Measurements from ENCODE around the gene WWC2. TPM values are rescaled to one million over a fixed set of nuclear protein-coding genes. Genes with fewer than 3 reads are reported as not detected.

WWC2 gene
- total and polyA plus RNA-seq, 4 experiments from 2014 or later: 2.3 to 7.6 (median 5.2) TPM

- CTCF ChIA-PET (ENCODE audit: partially characterized antibody): interaction anchor here (1.0 to 10.5 kb wide), 10 partner anchors 8 to 317 kb away, joined by 3 to 142 read pairs (median 5); partner anchors contain the start of gene WWC2
- H3K9me3 Mint-ChIP-seq: no peaks in the 10 kb centered on the region
- Histone ChIP-seq H3K9me3 (ENCODE audit: control insufficient read depth in 1 of 2, low read length in 2 of 2) (no peaks in the 10 kb centered on the region), H3K36me3 (ENCODE audit: insufficient read depth, low read length) (no peaks in the 10 kb centered on the region), H3K4me1 (ENCODE audit: insufficient read depth, low read length) (no peaks in the 10 kb centered on the region), H3K27me3 (ENCODE audit: insufficient read depth, low read length) (no peaks in the 10 kb centered on the region), H3K4me3 (ENCODE audit: low read length in 2 of 2) (no peak overlapping the region), H3K27ac (ENCODE audit: low read depth, low read length) (no peak overlapping the region)
- H3K27ac Mint-ChIP-seq: no peak overlapping the region
- H3K27me3 Mint-ChIP-seq: no peaks in the 10 kb centered on the region
- intact Hi-C loops (cut with micrococcal nuclease): no loop called here
- DNase-seq: no peak
- no peaks in the 10 kb centered on the region for H3K36me3 Mint-ChIP-seq
- POLR2A ChIA-PET (ENCODE audit: partially characterized antibody): no interaction called here
- no peak overlapping the region for H3K4me3 Mint-ChIP-seq
- no peaks in the 10 kb centered on the region for H3K4me1 Mint-ChIP-seq
These were observed 157.3 kb downstream of the WWC2 start for GRCh38 chr4:183256343-183256742.

- intact Hi-C loops (cut with micrococcal nuclease): no loop called here
- POLR2A ChIA-PET (ENCODE audit: partially characterized antibody): no interaction called here
- H3K4me1 Mint-ChIP-seq: peaks cover 0 to under 1% (median under 1%) of the 10 kb centered on the region in 4 donors
These were observed 157.8 kb downstream of the WWC2 start for GRCh38 chr4:183256756-183257385.

GRCh38 chr4:183257808-183258207 lies 158.8 kb downstream of the WWC2 start:
- H3K4me1 ChIP-seq (ENCODE audit: insufficient read depth, low read length): peaks cover 5% of the 10 kb centered on the region
- ChIA-PET CTCF (ENCODE audit: partially characterized antibody) (interaction anchor here (1.0 to 10.5 kb wide), 4 partner anchors 12 to 319 kb away, joined by 3 to 142 read pairs (median 4); no protein-coding TSS in a partner anchor), POLR2A (ENCODE audit: partially characterized antibody) (no interaction called here)
- H3K9me3 ChIP-seq (ENCODE audit: control insufficient read depth in 1 of 2, low read length in 2 of 2): no peaks in the 10 kb centered on the region
- Mint-ChIP-seq H3K27me3 (no peaks in the 10 kb centered on the region), H3K9me3 (no peaks in the 10 kb centered on the region), H3K36me3 (peaks cover 0 to 2% of the 10 kb centered on the region in 2 donors), H3K4me3 (no peak overlapping the region), H3K4me1 (peaks cover 5 to 8% (median 7%) of the 10 kb centered on the region in 4 donors), H3K27ac (peak overlapping the region in 1 of 7 donors; percentile 57)
- H3K27me3 ChIP-seq (ENCODE audit: insufficient read depth, low read length): no peaks in the 10 kb centered on the region
- intact Hi-C loops (cut with micrococcal nuclease): no loop called here
- no peaks in the 10 kb centered on the region for H3K36me3 ChIP-seq (ENCODE audit: insufficient read depth, low read length)
- H3K4me3 ChIP-seq (ENCODE audit: low read length in 2 of 2): no peak overlapping the region
- no peak overlapping the region for H3K27ac ChIP-seq (ENCODE audit: low read depth, low read length)
- no peak for DNase-seq

More at GRCh38 chr4:183256756-183257385, 157.8 kb downstream of the WWC2 start:
- Mint-ChIP-seq H3K27ac (peak overlapping the region in 1 of 7 donors; percentile 22), H3K36me3 (no peaks in the 10 kb centered on the region), H3K9me3 (no peaks in the 10 kb centered on the region), H3K4me3 (no peak overlapping the region), H3K27me3 (no peaks in the 10 kb centered on the region)
- no peak overlapping the region for H3K4me3 ChIP-seq (ENCODE audit: low read length in 2 of 2)
- DNase-seq: peak; percentile 15 to 44 (median 20)
- CTCF ChIA-PET (ENCODE audit: partially characterized antibody): interaction anchor here (1.1 to 10.5 kb wide), 11 partner anchors 7 to 318 kb away, joined by 3 to 142 read pairs (median 5); partner anchors contain the start of gene WWC2
- H3K36me3 ChIP-seq (ENCODE audit: insufficient read depth, low read length): no peaks in the 10 kb centered on the region
- no peaks in the 10 kb centered on the region for H3K9me3 ChIP-seq (ENCODE audit: control insufficient read depth in 1 of 2, low read length in 2 of 2)
- H3K27me3 ChIP-seq (ENCODE audit: insufficient read depth, low read length): no peaks in the 10 kb centered on the region
- H3K4me1 ChIP-seq (ENCODE audit: insufficient read depth, low read length): peaks cover under 1% of the 10 kb centered on the region
- H3K27ac ChIP-seq (ENCODE audit: low read depth, low read length): no peak overlapping the region

- peaks cover 0 to 2% of the 10 kb centered on the region in 2 donors for H3K36me3 Mint-ChIP-seq
- H3K9me3 ChIP-seq (ENCODE audit: control insufficient read depth in 1 of 2, low read length in 2 of 2): no peaks in the 10 kb centered on the region
- no peaks in the 10 kb centered on the region for H3K27me3 Mint-ChIP-seq
- H3K9me3 Mint-ChIP-seq: no peaks in the 10 kb centered on the region
- peaks cover 5% of the 10 kb centered on the region for H3K4me1 ChIP-seq (ENCODE audit: insufficient read depth, low read length)
- ChIA-PET CTCF (ENCODE audit: partially characterized antibody) (interaction anchor here (0.9 to 3.2 kb wide), 10 partner anchors 9 to 323 kb away, joined by 3 to 71 read pairs (median 8); no protein-coding TSS in a partner anchor), POLR2A (ENCODE audit: partially characterized antibody) (no interaction called here)
- no peaks in the 10 kb centered on the region for H3K36me3 ChIP-seq (ENCODE audit: insufficient read depth, low read length)
- H3K27ac Mint-ChIP-seq: no peak overlapping the region
- no peak overlapping the region for H3K4me3 ChIP-seq (ENCODE audit: low read length in 2 of 2)
- no peak for DNase-seq
- no peaks in the 10 kb centered on the region for H3K27me3 ChIP-seq (ENCODE audit: insufficient read depth, low read length)
- H3K4me3 Mint-ChIP-seq: no peak overlapping the region
- no peak overlapping the region for H3K27ac ChIP-seq (ENCODE audit: low read depth, low read length)
- intact Hi-C loops (cut with micrococcal nuclease): no loop called here
- H3K4me1 Mint-ChIP-seq: peaks cover 5 to 8% (median 7%) of the 10 kb centered on the region in 4 donors
These were observed 161.6 kb downstream of the WWC2 start for GRCh38 chr4:183260491-183261151.

- H3K36me3 ChIP-seq (ENCODE audit: insufficient read depth, low read length): no peaks in the 10 kb centered on the region
- peak overlapping the region in 1 of 8 donors; percentile 33 for H3K4me3 Mint-ChIP-seq
- H3K4me1 ChIP-seq (ENCODE audit: insufficient read depth, low read length): peaks cover 5% of the 10 kb centered on the region
- DNase-seq: peak; percentile 63 to 69 (median 66)
- no peaks in the 10 kb centered on the region for H3K9me3 ChIP-seq (ENCODE audit: control insufficient read depth in 1 of 2, low read length in 2 of 2)
- H3K4me3 ChIP-seq (ENCODE audit: low read length in 2 of 2): no peak overlapping the region
- peaks cover 5 to 8% (median 7%) of the 10 kb centered on the region in 4 donors for H3K4me1 Mint-ChIP-seq
- H3K27ac ChIP-seq (ENCODE audit: low read depth, low read length): no peak overlapping the region
- no peaks in the 10 kb centered on the region for H3K9me3 Mint-ChIP-seq
- H3K27me3 Mint-ChIP-seq: no peaks in the 10 kb centered on the region
- intact Hi-C loops (cut with micrococcal nuclease): loop anchor here (1.0 to 2.0 kb wide), 4 partner anchors 137 to 783 kb away; no protein-coding TSS in a partner anchor
- H3K27me3 ChIP-seq (ENCODE audit: insufficient read depth, low read length): no peaks in the 10 kb centered on the region
- POLR2A ChIA-PET (ENCODE audit: partially characterized antibody): interaction anchor here (1.3 to 1.6 kb wide), 2 partner anchors 182 to 324 kb away, joined by 4 to 5 read pairs; partner anchors contain the start of gene CDKN2AIP
- peak overlapping the region; percentile 54 to 91 (median 85) for H3K27ac Mint-ChIP-seq
- peaks cover 0 to 2% of the 10 kb centered on the region in 2 donors for H3K36me3 Mint-ChIP-seq
- CTCF ChIA-PET (ENCODE audit: partially characterized antibody): interaction anchor here (0.6 to 4.8 kb wide), 28 partner anchors 9 to 790 kb away, joined by 3 to 99 read pairs (median 4); no protein-coding TSS in a partner anchor
These were observed 163.1 kb downstream of the WWC2 start for GRCh38 chr4:183261953-183262775.

GRCh38 chr4:183262776-183263100 lies 163.7 kb downstream of the WWC2 start:
- Histone ChIP-seq H3K27me3 (ENCODE audit: insufficient read depth, low read length) (no peaks in the 10 kb centered on the region), H3K9me3 (ENCODE audit: control insufficient read depth in 1 of 2, low read length in 2 of 2) (no peaks in the 10 kb centered on the region), H3K27ac (ENCODE audit: low read depth, low read length) (no peak overlapping the region), H3K4me1 (ENCODE audit: insufficient read depth, low read length) (peaks cover 5% of the 10 kb centered on the region), H3K4me3 (ENCODE audit: low read length in 2 of 2) (no peak overlapping the region), H3K36me3 (ENCODE audit: insufficient read depth, low read length) (no peaks in the 10 kb centered on the region)
- Mint-ChIP-seq H3K4me1 (peaks cover 5 to 8% (median 7%) of the 10 kb centered on the region in 4 donors), H3K9me3 (no peaks in the 10 kb centered on the region), H3K27me3 (no peaks in the 10 kb centered on the region), H3K4me3 (no peak overlapping the region), H3K36me3 (peaks cover 0 to 2% of the 10 kb centered on the region in 2 donors), H3K27ac (no peak overlapping the region)
- intact Hi-C loops (cut with micrococcal nuclease): loop anchor here (1.0 to 2.0 kb wide), 4 partner anchors 136 to 784 kb away; no protein-coding TSS in a partner anchor
- DNase-seq: no peak
- CTCF ChIA-PET (ENCODE audit: partially characterized antibody): interaction anchor here (0.6 to 4.8 kb wide), 16 partner anchors 8 to 338 kb away, joined by 3 to 99 read pairs (median 4); no protein-coding TSS in a partner anchor
- POLR2A ChIA-PET (ENCODE audit: partially characterized antibody): interaction anchor here (1.6 kb wide), 1 partner anchor 324 kb away, joined by 5 read pairs; no protein-coding TSS in a partner anchor

Data from CD4-positive, alpha-beta memory T cell (primary cell).